ENCODE measurements around the gene CAMTA1. TPM values are rescaled to one million over a fixed set of nuclear protein-coding genes. Genes with fewer than 3 reads are reported as not detected.

CAMTA1 gene
- total and polyA plus RNA-seq, 9 of the 15 experiments (the other 6 are each of a cell fraction or from before 2014, with no cell fraction given): 43.9 to 161 (median 65.9) TPM

DNA sequence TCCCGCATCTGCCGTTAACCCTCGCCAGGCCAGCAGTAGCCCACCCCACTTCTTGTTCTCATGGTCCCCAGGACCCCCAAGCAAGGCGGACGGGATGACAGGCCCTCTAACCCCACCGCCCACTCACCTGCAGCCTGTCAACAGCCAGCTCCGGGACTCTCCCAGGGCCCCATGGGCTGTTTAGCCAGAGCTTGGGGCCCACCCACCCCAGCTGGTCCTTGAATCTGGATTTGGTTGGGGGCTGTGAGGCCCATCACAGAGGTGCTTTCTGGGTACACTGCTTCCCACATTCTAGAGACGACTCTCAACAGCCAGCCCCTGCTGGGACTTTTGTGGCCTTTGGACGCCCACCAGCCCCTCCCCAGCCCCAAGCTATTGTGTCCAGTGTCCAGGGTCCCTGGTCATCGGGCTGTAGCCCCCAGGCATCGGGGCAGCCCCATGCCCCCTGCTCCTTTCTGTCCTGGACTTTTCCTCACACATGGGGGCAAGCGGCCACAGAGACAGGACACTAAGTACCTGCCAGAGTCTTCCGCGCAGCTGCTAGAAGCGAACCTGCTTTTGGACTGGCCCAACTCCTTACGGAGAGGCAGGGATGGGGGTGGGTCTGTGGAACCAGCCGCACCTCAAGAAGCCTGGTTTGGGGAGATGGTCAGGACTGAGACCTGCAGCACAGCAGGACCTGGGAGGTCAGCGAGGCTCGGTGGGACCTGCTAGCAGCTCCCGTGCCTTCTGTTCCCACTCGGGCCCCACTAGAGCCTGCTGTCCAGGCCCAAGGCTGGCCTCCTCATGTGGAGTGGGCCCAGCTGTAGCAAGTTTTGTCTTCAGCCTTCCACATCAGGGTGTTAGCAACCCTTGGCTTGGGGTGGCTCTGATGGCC is 777.7 kb downstream of the CAMTA1 start:
- Histone ChIP-seq H3K27me3 (ENCODE audit: control insufficient read depth in 2 of 2, insufficient read depth in 2 of 2, low read length in 2 of 2) (peaks cover 32 to 73% of the 10 kb centered on the region in 2 experiments; a peak in 3 of 5 replicates), H3K4me3 (no peak overlapping the region), H3K9ac (ENCODE audit: insufficient read depth in 1 of 2, low read depth in 2 of 2, low read length in 2 of 2) (no peak overlapping the region), H4K20me1 (replicated peaks; ENCODE audit: control insufficient read depth, insufficient read depth, low read length) (peaks cover 20% of the 10 kb centered on the region), H3K36me3 (ENCODE audit: control insufficient read depth, insufficient read depth, low read length) (no peaks in the 10 kb centered on the region), H3K9me3 (replicated peaks; ENCODE audit: control insufficient read depth, insufficient read depth, low read depth, low read length) (no peaks in the 10 kb centered on the region), H3K79me2 (ENCODE audit: control insufficient read depth, insufficient read depth, low read length) (no peaks in the 10 kb centered on the region), H3K4me1 (replicated peaks in 1 of 2; ENCODE audit: control insufficient read depth in 2 of 2, insufficient read depth in 2 of 2, low read length in 2 of 2) (peaks cover 0 to 3% of the 10 kb centered on the region in 2 experiments; a peak in 1 of 5 replicates), H3K27ac (ENCODE audit: extremely low read depth, low read depth, low read length) (no peak overlapping the region), H3K9me1 (ENCODE audit: control insufficient read depth, insufficient read depth, low read length) (no peaks in the 10 kb centered on the region), H3K4me2 (ENCODE audit: insufficient read depth, low read length) (no peak overlapping the region), H2AFZ (ENCODE audit: low read depth, low read length) (no peak overlapping the region)
- intact Hi-C loops (cut with micrococcal nuclease) (no loop called here), in situ Hi-C loops (cut with MboI) (no loop called here)
- CTCF ChIA-PET (ENCODE audit: low intra/inter-chr PET ratio): interaction anchor here (0.6 kb wide), 1 partner anchor 83 kb away, joined by 3 read pairs; no protein-coding TSS in a partner anchor
- ATAC-seq (no peak), FAIRE-seq (no peak), DNase-seq (ENCODE audit: extremely low read depth in 1 of 4, low spot score in 3 of 4) (no peak)
- BruUV-seq (replicated peaks): no TSS peak
- TF ChIP-seq DIDO1 (tag; IDR thresholded peaks at IDR 0.05; ENCODE audit: low read depth) (no peak), ARID1B (IDR thresholded peaks at IDR 0.05) (no peak), NONO (IDR thresholded peaks at IDR 0.05; ENCODE audit: low read depth in 2 of 2, low read length in 1 of 2) (no peak), TGIF2 (CRISPR knock-in tag; IDR thresholded peaks at IDR 0.05) (no peak), RHOXF2B (CRISPR knock-in tag; conservative IDR thresholded peaks at IDR 0.05) (no peak), MCM5 (IDR thresholded peaks at IDR 0.05; ENCODE audit: low read depth) (no peak), GABPB2 (CRISPR knock-in tag; conservative IDR thresholded peaks at IDR 0.05) (no peak), FOXK2 (conservative IDR thresholded peaks at IDR 0.05 in 1 of 2, IDR thresholded peaks at IDR 0.05 in 1 of 2; ENCODE audit: low read depth in 2 of 2) (no peak), DNMT1 (IDR thresholded peaks at IDR 0.05) (no peak), CBFA2T3 (IDR thresholded peaks at IDR 0.05) (no peak), CBX5 (IDR thresholded peaks at IDR 0.05; ENCODE audit: borderline replicate concordance, low read depth) (no peak)
- POLR2A ChIA-PET: interaction anchor here (0.8 kb wide), 1 partner anchor 682 kb away, joined by 3 read pairs; no protein-coding TSS in a partner anchor
- WGBS (ENCODE audit: insufficient coverage, low coverage, missing lambda C conversion rate): 2% methylated on average over 21 of the region's 21 CpGs
